Measurements from ENCODE around the gene KIAA1549. TPM values are rescaled to one million over a fixed set of nuclear protein-coding genes. Genes with fewer than 3 reads are reported as not detected.

KIAA1549 gene
- total RNA-seq, 1 experiment from 2014 or later: 18.7 TPM

GRCh38 chr7:138932870-138933269, 48.3 kb downstream of the KIAA1549 start:
- TF ChIP-seq, protein P1, sequence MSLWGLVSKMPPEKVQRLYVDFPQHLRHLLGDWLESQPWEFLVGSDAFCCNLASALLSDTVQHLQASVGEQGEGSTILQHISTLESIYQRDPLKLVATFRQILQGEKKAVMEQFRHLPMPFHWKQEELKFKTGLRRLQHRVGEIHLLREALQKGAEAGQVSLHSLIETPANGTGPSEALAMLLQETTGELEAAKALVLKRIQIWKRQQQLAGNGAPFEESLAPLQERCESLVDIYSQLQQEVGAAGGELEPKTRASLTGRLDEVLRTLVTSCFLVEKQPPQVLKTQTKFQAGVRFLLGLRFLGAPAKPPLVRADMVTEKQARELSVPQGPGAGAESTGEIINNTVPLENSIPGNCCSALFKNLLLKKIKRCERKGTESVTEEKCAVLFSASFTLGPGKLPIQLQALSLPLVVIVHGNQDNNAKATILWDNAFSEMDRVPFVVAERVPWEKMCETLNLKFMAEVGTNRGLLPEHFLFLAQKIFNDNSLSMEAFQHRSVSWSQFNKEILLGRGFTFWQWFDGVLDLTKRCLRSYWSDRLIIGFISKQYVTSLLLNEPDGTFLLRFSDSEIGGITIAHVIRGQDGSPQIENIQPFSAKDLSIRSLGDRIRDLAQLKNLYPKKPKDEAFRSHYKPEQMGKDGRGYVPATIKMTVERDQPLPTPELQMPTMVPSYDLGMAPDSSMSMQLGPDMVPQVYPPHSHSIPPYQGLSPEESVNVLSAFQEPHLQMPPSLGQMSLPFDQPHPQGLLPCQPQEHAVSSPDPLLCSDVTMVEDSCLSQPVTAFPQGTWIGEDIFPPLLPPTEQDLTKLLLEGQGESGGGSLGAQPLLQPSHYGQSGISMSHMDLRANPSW (CRISPR knock-in tag; conservative IDR thresholded peaks at IDR 0.05; ENCODE audit: low read depth): no peak
- TF ChIP-seq, protein P2, sequence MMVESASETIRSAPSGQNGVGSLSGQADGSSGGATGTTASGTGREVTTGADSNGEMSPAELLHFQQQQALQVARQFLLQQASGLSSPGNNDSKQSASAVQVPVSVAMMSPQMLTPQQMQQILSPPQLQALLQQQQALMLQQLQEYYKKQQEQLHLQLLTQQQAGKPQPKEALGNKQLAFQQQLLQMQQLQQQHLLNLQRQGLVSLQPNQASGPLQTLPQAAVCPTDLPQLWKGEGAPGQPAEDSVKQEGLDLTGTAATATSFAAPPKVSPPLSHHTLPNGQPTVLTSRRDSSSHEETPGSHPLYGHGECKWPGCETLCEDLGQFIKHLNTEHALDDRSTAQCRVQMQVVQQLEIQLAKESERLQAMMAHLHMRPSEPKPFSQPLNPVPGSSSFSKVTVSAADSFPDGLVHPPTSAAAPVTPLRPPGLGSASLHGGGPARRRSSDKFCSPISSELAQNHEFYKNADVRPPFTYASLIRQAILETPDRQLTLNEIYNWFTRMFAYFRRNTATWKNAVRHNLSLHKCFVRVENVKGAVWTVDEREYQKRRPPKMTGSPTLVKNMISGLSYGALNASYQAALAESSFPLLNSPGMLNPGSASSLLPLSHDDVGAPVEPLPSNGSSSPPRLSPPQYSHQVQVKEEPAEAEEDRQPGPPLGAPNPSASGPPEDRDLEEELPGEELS (CRISPR knock-in tag; IDR thresholded peaks at IDR 0.05): no peak
- TF ChIP-seq ZBTB43 (CRISPR knock-in tag; IDR thresholded peaks at IDR 0.05): no peak
- no peak for TF ChIP-seq IRF2 (CRISPR knock-in tag; IDR thresholded peaks at IDR 0.05; ENCODE audit: borderline replicate concordance, low read depth)
- no peak for TF ChIP-seq HMGA2 (CRISPR knock-in tag; IDR thresholded peaks at IDR 0.05)
- no peak for TF ChIP-seq RELA (CRISPR knock-in tag; IDR thresholded peaks at IDR 0.05; ENCODE audit: borderline replicate concordance)
- TF ChIP-seq ZNF396 (CRISPR knock-in tag; IDR thresholded peaks at IDR 0.05; ENCODE audit: borderline replicate concordance): no peak
- TF ChIP-seq, protein P3, sequence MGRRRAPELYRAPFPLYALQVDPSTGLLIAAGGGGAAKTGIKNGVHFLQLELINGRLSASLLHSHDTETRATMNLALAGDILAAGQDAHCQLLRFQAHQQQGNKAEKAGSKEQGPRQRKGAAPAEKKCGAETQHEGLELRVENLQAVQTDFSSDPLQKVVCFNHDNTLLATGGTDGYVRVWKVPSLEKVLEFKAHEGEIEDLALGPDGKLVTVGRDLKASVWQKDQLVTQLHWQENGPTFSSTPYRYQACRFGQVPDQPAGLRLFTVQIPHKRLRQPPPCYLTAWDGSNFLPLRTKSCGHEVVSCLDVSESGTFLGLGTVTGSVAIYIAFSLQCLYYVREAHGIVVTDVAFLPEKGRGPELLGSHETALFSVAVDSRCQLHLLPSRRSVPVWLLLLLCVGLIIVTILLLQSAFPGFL (CRISPR knock-in tag; IDR thresholded peaks at IDR 0.05; ENCODE audit: borderline replicate concordance): no peak
- no peak for TF ChIP-seq SP1 (CRISPR knock-in tag; conservative IDR thresholded peaks at IDR 0.05)
- TF ChIP-seq ZNF671 (CRISPR knock-in tag; IDR thresholded peaks at IDR 0.05): no peak
- CTCF ChIA-PET: interaction anchor here (1.0 to 1.2 kb wide), 2 partner anchors 13 to 46 kb away, joined by 3 to 4 read pairs; no protein-coding TSS in a partner anchor
- Mint-ChIP-seq H3K27ac (peak overlapping the region; percentile 77), H3K27me3 (ENCODE audit: low read depth) (no peaks in the 10 kb centered on the region), H3K4me1 (peaks cover 27% of the 10 kb centered on the region), H3K36me3 (no peaks in the 10 kb centered on the region), H3K9me3 (no peaks in the 10 kb centered on the region), H3K4me3 (no peak overlapping the region)
- no peak for ATAC-seq
- no peak for DNase-seq (ENCODE audit: low spot score)
- POLR2A ChIA-PET: interaction anchor here (0.7 kb wide), 1 partner anchor 1268 kb away, joined by 4 read pairs; no protein-coding TSS in a partner anchor

- H3K4me3 Mint-ChIP-seq: no peak overlapping the region
- TF ChIP-seq ZNF512 (CRISPR knock-in tag; IDR thresholded peaks at IDR 0.05; ENCODE audit: borderline replicate concordance): no peak
- no peak for TF ChIP-seq FOXJ3 (CRISPR knock-in tag; IDR thresholded peaks at IDR 0.05; ENCODE audit: borderline replicate concordance)
- no peak for TF ChIP-seq CREB1 (CRISPR knock-in tag; IDR thresholded peaks at IDR 0.05)
- TF ChIP-seq SP1 (CRISPR knock-in tag; conservative IDR thresholded peaks at IDR 0.05): no peak
- TF ChIP-seq RORB (CRISPR knock-in tag; IDR thresholded peaks at IDR 0.05): no peak
- TF ChIP-seq CBFB (CRISPR knock-in tag; IDR thresholded peaks at IDR 0.05; ENCODE audit: low read depth): no peak
- TF ChIP-seq MLX (CRISPR knock-in tag; IDR thresholded peaks at IDR 0.05): no peak
- no peak for TF ChIP-seq ELF4 (CRISPR knock-in tag; IDR thresholded peaks at IDR 0.05; ENCODE audit: low read depth)
- TF ChIP-seq, protein P4, sequence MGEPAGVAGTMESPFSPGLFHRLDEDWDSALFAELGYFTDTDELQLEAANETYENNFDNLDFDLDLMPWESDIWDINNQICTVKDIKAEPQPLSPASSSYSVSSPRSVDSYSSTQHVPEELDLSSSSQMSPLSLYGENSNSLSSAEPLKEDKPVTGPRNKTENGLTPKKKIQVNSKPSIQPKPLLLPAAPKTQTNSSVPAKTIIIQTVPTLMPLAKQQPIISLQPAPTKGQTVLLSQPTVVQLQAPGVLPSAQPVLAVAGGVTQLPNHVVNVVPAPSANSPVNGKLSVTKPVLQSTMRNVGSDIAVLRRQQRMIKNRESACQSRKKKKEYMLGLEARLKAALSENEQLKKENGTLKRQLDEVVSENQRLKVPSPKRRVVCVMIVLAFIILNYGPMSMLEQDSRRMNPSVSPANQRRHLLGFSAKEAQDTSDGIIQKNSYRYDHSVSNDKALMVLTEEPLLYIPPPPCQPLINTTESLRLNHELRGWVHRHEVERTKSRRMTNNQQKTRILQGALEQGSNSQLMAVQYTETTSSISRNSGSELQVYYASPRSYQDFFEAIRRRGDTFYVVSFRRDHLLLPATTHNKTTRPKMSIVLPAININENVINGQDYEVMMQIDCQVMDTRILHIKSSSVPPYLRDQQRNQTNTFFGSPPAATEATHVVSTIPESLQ (CRISPR knock-in tag; IDR thresholded peaks at IDR 0.05): no peak
- TF ChIP-seq, protein P3 (CRISPR knock-in tag; IDR thresholded peaks at IDR 0.05; ENCODE audit: borderline replicate concordance): no peak
- TF ChIP-seq KAT7 (CRISPR knock-in tag; IDR thresholded peaks at IDR 0.05; ENCODE audit: borderline replicate concordance): no peak
- no peak for TF ChIP-seq NR1H2 (CRISPR knock-in tag; IDR thresholded peaks at IDR 0.05)
Measured at GRCh38 chr7:138932427-138932826, 48.8 kb downstream of the KIAA1549 start.

More at GRCh38 chr7:138932427-138932826, 48.8 kb downstream of the KIAA1549 start:
- no peaks in the 10 kb centered on the region for H3K36me3 Mint-ChIP-seq
- no peak overlapping the region; the same call in 1 of the 2 replicates for H3K27ac Mint-ChIP-seq
- ChIA-PET POLR2A (no interaction called here), CTCF (interaction anchor here (1.0 to 1.2 kb wide), 2 partner anchors 14 to 46 kb away, joined by 3 to 4 read pairs; no protein-coding TSS in a partner anchor)
- DNase-seq (ENCODE audit: low spot score) (no peak), ATAC-seq (no peak)
- peaks cover 27% of the 10 kb centered on the region for H3K4me1 Mint-ChIP-seq
- no peaks in the 10 kb centered on the region for H3K27me3 Mint-ChIP-seq (ENCODE audit: low read depth)
- no peaks in the 10 kb centered on the region for H3K9me3 Mint-ChIP-seq

All from WTC11 (cell line).